HG02885 (cell line): ENCODE measurements around the gene KCND1.
"Not testable (repeated sequence)": the region's sequence is repeated elsewhere in the genome, so short reads cannot be mapped to it uniquely, and the experiment has no call there.

ENCODE experiments used
- ATAC-seq: cut with Tn5 transposase; IDR thresholded peaks from one replicate; pipeline ENCODE4 v1.9.1; 2021; ENCODE audit warnings: mild to moderate bottlenecking; ENCODE audit not compliant: unreplicated experiment, poor library complexity

KCND1 gene

DNA sequence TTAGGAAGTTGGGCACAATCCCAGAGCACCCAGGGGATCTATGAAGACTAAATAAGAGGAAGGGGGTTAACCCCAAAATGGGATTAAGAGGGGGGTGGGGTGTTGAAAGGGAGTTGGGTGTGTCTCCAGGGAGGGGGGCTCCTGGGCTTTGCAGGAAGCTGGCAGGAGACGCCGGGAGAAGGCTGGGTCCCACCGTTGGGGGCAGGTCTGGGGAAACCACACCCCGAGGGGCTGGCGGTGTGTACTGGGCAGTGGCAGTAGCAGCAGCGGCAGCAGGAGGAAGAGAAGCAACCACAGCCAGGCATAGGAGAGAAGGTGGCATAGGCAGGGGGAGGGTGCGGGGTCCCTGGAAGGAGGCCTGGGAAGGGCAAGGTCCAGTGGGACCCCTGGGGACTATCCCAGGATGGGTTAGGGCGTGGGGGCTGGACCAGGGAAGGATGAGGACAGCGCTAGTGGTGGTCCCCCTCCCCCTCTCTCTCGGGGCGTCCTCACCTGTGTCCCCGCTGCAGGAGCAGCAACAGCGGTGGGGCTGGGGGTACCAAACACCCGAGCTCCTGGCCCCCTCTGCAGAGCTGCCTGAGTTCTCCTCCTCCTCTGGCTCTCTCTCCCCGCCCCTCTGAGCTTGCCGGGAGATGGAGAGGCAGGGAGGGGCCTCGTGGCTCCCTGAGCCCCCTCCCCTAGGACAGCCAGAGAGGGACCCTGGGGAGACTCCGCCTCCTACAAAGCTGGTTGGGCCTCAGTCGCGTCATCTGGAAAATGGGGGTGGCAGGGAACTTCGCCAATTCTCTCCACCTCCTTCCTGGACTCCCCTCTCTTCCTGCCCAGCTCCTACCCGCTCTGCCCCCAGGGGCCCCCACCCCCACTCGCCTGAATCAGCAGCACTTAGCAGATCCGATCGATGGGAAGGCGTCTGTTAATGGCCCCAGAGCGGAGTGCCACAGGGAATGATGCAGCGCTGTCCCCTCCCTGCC, at the start of gene KCND1:
Gene KCND1, minus strand, starts transcription at position 596 of the 971 bp plus-strand sequence. CDS start 1,573 bp downstream, outside the sequence.
- no peak for ATAC-seq

DNA sequence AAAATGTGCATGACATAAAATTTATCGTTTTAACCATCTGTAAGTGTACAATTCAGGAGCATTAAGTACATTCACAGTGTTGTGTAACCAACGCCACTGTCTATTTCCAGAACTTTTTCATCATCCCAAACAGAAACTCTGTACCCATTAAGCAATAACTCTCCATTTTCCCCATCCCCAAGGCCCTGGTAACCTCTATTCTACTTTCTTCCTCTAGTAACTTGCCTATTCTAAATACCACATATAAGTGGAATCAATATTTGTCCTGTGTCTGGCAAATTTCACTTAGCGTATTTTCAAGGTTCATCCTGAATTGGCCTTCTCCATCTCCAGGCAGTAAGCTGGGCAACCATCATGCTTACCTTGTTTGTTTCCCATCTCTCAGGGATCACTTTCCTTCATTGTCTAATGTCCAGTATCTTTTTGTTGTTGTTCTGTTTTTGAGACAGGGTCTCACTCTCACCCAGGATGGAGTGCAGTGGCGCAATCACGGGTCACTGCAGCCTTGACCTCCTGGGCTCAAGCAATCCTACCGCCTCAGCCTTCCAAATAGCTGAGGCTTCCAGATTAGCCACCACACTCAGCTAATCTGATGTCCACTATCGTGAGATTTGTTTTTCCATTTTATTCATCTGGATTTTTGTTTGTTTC, 48.1 kb upstream of the KCND1 start:
- ATAC-seq = no peak

DNA sequence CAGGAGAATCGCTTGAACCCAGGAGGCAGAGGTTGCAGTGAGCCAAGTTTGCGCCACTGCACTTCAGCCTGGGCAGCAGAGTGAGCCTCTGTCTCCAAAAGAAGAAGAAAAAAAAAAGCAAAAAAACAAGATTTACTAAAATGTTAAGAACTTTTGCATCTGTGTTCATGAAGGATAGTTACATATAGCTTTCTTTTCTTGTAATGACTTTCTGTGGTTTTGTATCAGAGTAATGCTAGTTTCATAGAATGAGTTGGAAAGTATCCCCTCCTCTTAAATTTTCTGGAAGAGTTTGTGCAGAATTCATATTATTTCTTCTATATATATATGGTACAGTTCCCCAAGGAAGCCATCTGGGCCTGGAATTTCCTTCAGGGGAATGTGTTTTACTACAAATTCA, 47.4 kb upstream of the KCND1 start:
- ATAC-seq = no peak

DNA sequence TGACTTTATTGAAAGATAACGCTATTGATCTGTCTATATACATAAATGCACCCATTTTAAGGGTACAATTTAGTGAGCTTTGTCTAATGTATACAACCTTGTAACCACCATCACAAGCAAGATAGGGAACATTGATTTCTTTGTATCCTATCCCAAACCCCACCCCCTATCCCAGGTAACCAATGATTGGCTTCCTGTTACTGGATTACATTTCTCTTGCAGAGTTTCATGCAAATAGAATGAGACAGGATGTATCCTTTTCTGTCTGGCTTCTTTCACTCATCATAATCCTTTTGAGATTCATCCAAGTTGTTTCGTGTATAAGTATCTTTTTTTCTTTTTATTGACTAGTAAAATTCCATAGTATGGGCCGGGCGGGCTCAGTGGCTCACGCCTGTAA, 32.1 kb upstream of the KCND1 start:
- no peak for ATAC-seq

DNA sequence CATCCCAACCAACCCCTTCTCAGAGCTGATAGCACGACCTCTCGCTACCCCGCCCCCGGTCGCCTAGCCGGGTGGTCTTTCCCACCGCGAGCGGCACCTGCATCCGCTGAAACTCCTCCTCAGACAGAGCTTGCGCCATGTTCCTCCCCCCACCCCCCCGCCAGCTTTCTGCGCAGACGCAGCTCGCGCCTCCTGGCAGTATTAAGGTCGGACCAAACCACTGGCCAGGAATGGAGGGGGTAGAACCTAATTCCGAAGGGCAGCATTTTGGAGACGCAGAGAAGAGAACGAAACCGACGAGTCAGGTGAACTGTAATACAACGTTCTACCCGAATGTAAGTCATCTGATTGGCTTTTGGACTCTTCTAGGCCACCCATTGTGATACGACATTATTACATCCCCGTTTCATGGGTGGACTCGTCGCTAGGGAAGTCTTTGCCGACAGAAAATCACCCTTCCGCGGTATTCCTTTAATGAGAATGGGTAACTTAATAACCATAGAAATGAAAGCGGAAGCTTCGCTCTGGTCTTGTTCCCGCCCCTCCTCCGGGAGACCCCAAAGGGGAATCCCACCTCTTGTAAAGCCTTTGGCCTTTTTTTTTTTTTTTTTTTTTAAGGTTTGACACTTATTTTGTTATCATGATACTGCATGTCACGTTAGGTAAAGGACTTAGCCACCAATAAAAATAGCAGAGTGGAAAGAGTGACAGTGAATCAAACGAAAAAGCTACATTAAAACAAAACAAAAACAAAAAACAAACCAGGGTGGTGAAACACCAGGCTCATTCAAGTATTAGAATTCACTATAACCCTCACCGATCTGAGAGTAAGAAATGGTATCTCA, 30.7 kb upstream of the KCND1 start, which contains the start of gene GRIPAP1:
Gene GRIPAP1, minus strand, starts transcription at position 174 of the 845 bp plus-strand sequence. Its CDS starts 35 bp downstream, at position 139.
- peak; percentile 79 for ATAC-seq

DNA sequence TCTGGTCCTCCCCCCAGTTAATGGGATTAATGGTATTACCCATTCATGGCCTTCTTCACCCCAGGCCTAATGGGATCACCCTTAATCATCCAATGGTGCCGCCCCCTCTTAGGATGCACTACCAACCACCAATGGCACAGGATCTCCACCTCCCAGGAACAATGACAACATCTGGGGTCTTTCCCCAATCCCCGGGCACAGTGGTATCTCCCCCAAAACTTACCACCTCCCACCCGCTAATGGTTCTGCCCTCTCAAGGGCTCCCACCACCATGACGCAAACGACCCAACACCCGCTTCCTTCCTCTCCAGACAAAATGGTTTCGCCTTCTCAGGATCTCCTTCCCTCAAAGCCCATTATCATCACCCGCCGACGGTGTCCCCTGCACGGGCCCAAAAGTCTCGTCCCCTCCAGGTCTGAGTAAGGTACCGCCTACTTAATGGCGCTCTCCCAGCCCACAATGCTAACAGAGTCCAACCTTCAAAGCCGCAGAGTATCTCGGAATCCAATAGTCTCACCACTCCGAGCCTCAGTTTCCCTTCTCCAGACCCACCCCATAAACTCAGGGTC, 30.0 kb upstream of the KCND1 start:
- ATAC-seq = peak; percentile 33

DNA sequence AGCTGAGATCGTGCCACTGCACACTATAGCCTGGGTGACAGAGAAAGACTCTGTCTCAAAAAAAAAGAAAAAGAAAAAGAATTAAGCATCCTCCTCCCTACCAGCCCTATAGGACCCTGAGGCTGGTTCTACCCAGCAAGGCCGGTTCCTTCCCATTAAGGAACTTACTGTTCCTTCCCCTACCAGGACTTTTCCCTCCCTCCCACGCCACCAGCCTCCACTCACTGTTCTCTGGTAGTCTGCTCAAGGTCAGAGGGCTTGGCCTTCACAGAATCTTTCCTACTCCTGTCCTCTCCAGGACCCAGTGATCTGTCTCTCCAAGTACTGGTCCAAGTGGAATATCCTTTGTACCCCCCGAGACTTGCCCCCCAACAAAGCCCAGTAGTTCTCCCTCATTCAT, 29.0 kb upstream of the KCND1 start:
- no peak for ATAC-seq

DNA sequence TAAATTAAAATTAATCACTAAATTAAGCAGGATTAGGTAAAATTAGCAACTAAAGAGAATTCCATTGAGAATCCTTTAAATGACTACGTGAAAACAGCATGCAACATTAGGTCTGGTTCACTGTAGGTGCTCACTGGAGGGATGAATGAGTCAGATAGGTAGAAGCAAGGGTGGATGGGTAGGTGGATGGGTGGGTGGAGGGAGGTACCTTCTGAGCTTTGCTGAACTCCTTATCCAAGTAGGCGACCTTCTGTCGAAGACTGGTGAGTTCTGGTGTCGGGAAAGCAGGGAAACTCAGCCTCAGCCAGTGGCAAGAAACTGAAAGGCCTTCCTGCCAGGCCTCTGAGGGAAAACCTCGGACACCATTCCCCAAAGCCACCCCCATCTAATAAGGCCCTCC, 27.4 kb upstream of the KCND1 start:
- ATAC-seq = no peak

DNA sequence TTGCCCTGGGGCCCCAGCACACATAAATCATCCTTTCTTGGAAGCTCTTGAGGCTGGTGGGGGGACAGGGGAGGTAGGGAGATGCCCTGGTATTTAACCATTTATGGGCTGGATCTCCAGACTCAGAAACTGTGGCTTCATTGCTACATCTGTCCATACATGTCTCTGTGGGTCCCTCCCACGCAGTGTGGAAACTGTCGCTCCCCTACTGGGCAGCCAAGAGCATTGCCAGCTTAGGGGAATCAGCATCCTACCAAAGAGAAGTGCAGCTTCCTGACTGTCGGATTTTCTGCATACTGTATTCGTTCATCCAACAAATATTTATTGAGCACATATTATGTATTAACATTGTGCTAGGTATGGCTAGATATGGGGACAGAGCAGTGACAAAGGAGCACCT, 26.7 kb upstream of the KCND1 start:
- no peak for ATAC-seq

DNA sequence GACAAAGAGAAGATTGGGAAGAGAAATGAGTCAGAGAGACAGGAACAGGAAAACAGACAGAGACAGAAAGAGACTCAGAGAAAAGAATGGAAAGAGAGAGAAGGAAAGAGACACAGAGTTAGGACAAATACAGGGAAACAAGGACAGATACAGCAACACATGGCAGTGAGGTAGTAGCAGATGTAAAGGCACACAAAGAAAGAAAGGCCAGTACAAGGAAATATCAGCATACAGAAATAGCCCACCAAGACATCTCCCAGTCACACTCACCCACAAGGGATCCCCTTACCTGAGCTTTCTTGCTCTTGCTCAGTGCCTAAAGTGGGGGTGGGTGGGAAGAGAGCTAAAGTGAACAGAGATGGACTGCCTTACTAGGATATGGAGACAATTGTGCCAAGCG, 26.2 kb upstream of the KCND1 start:
- no peak for ATAC-seq

DNA sequence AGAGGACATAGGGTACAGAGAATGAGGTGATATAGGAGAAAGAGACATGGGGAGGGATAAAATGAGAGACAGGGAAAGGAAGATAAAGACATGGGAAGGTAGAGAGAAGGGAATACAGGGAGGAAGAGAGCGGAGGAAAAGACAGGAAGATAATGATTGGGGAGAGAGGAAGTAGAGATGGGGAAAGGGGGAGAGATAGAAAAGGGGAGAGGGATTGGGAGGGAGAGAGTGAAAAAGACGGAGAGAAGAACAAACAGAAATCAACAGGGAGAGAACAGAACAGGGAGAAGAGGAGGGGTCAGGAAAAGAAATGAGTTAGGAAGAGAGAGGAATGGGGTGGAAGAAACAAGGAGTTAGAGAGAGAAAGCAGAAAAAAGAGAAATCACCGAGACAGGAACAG, 25.8 kb upstream of the KCND1 start:
- no peak for ATAC-seq

DNA sequence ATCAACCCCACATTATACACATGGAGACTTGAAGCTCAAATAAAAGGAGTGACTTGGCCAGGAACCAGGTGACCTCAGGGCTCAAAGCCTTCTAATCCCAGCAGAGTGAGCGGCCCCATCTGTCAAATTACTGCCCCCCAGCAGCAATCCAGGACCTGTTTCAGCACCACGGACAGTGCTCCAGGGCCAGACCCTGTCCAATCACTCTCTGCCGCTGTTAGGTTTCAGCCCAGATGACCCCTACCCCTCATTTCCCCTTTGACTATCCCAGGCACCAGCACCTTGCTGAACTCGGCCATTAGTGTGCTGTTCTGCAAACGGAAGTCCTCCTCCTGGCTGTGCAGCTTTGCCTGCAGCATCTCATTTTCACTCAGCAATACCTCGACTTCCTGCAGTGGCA, 25.3 kb upstream of the KCND1 start:
- ATAC-seq = no peak

DNA sequence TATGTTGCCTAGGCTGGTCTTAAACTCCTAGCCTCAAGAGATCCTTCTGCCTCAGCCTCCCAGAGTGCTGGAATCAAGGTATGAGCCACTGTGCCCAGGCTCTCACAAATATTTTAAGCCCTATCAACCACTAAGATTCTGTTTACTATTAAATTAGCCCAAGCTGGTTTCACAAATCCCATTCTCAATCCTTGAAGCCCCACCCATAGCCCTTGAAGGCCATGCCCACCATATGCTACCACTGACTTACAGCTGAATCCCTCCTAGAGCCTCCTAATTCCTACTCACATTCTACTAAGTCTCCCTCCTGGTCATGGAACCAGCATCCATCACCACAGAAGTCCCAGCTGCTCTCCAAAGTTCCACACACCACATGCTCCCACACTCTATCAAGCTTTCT, 20.7 kb upstream of the KCND1 start:
- ATAC-seq = no peak

DNA sequence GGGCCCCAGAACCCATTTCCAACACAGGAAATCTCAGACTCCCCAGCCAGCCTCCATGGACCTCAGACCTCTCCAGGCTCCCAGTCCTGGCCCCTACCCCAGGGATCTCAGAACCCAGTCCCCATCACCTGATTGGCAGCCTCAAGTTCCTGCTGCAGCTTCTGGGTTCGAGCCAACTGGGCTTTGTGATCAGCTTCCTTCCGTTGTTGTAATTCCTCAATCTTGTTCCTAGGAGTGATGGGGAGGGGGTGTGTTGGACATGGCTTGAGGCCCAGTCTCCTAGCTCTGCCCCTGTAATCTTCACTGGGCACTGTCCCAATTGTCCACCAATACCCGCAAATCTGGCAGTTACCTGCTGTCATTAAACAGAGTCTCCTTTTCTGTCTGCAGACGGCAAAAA, 17.8 kb upstream of the KCND1 start:
- ATAC-seq = no peak

DNA sequence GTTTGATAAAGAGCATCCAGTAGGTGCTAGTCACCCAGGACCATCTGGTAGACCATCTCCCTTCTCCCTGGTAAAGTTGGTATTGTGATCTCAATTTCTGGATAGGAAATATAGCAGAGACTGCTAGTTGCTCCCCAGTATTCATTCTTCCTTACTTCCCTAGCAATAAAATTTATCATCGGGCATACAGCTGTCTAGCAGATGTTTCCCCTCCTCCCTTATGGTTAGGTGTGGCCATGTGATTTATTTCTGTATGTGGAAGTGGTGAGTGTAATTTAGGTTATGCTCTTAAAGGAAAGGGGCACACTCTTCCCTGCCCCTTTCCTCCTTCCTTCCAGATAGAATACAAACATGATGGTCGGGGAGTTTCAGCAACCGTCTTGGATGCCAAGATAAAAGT, 12.3 kb upstream of the KCND1 start:
- no peak for ATAC-seq

DNA sequence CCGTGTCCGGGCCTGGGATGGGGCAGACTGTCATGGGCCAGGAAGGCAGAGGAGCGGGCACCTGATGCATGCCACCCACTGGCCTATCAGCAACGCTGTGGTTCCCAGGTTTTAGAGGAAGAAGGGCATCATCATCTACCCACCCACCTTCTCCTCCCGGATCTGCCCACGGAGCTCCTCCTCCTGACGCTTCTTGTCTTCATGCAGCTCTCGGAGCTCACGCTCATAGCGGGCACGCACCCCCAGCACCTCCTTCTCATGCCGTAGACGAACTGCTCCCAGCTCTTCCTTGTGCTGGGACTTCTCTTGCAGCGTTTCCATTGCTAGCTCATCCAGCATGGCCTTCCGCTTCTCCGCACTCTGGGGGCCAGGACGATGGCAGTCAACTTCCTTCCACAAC, 11.4 kb upstream of the KCND1 start:
- no peak for ATAC-seq

DNA sequence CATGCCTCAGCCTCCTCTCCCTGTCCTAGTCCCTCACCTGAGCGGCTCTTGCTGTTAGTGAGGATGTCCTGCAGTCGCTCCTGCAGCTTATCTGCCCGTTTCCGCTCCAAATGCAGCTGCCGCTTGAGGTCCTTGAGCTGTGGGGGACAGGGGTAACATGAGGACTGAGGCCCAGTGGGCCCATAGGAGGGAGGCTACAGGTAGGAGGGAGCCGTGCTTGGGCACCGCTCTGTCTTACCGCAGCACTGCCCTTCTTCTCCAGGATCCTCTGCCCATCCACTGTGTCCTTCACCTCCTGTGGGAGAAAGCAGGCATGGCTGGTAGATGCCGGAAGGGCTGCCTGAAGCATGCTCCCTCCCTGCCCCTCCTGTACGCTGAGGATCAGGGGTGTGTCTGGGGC, 9.5 kb upstream of the KCND1 start:
- ATAC-seq = no peak

DNA sequence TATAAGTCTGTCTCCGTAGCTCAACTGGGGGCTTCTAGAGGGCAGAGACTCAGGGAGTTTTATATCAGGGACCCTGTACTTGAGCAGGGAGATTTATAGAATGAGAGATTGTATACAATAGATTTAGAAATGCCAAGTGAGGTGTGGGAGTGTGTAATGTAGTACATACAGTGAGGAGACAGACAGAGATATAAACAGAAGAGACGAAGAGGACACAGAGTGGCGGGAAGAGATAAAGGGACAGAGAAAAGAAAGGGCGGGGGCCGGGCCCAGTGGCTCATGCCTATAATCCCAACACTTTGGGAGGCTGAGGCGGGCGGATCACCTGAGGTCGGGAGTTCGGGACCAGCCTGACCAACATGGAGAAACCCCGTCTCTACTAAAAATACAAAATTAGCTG, 8.7 kb upstream of the KCND1 start:
- not testable (repeated sequence) for ATAC-seq

DNA sequence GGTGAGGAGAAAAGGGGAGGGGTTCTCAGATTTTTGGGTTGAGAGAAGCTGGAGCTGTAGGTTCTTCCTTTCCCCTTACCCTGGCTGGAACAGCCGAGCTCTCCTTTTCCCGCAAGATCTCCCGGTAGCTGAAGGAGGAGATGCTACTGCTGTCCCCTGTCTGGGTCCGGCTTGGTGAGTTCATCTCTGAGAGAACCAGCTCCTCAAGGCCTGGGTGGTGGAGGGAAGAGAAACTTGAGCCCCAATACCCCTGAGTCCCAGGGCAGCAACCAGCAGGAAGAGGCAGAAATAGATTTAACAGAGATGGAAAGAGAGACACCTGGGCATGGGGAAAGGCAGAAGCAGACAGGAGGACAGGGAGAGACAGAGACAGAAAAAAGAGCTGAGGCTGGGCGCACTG, 6.6 kb upstream of the KCND1 start:
- no peak for ATAC-seq

DNA sequence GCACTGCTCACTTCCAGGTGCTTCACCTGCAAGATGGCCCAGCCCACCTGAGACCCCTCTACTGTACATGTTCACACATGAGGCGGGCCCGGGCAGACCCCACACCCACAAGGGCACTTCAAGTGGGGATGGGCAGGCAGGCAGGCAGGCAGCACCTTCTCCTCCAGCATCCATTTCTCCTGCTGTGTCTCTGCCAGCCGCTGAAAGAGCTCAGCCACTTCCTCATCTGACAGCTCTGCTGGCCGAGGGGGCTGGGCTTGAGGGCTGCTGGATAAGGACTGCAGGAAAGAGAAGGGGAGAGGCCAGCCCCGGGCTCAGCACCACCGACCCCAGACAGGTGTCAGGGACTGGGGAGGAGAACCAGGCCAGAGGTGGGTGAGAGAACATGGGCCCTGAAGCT, 4.4 kb upstream of the KCND1 start:
- no peak for ATAC-seq
